ENCODE results near the gene PDZD2.
"Not testable (repeated sequence)": the region's sequence is repeated elsewhere in the genome, so short reads cannot be mapped to it uniquely, and the experiment has no call there.

PDZD2 gene

GRCh38 chr5:31698673-31699072 is 59.7 kb downstream of the PDZD2 start:
- no peak for DNase-seq

- DNase-seq: no peak
Measured at GRCh38 chr5:31701642-31702299, 62.8 kb downstream of the PDZD2 start.

- no peak for DNase-seq
Measured at GRCh38 chr5:31702712-31703111, 63.8 kb downstream of the PDZD2 start.

GRCh38 chr5:31703757-31704156 is 64.8 kb downstream of the PDZD2 start:
- DNase-seq: no peak

- no peak for DNase-seq
Measured at GRCh38 chr5:31706186-31706585, 67.3 kb downstream of the PDZD2 start.

- DNase-seq: no peak
Measured at GRCh38 chr5:31707329-31707728, 68.4 kb downstream of the PDZD2 start.

- no peak for DNase-seq
Measured at GRCh38 chr5:31708089-31708488, 69.2 kb downstream of the PDZD2 start.

GRCh38 chr5:31711363-31711762 is 72.4 kb downstream of the PDZD2 start:
- no peak for DNase-seq

GRCh38 chr5:31711935-31712592 is 73.1 kb downstream of the PDZD2 start:
- no peak for DNase-seq

GRCh38 chr5:31717561-31717960 is 78.6 kb downstream of the PDZD2 start:
- no peak for DNase-seq

- no peak for DNase-seq
Measured at GRCh38 chr5:31720004-31720403, 81.1 kb downstream of the PDZD2 start.

GRCh38 chr5:31720811-31721345 is 81.9 kb downstream of the PDZD2 start:
- DNase-seq: no peak

- no peak for DNase-seq
Measured at GRCh38 chr5:31722111-31722510, 83.2 kb downstream of the PDZD2 start.

- no peak for DNase-seq
Measured at GRCh38 chr5:31725996-31726395, 87.1 kb downstream of the PDZD2 start.

GRCh38 chr5:31726952-31727351 is 88.0 kb downstream of the PDZD2 start:
- no peak for DNase-seq

- DNase-seq: no peak
Measured at GRCh38 chr5:31728039-31728438, 89.1 kb downstream of the PDZD2 start.

GRCh38 chr5:31728806-31729205 is 89.9 kb downstream of the PDZD2 start:
- not testable (repeated sequence) for DNase-seq

GRCh38 chr5:31730139-31730538 is 91.2 kb downstream of the PDZD2 start:
- no peak for DNase-seq

- no peak for DNase-seq
Measured at GRCh38 chr5:31731016-31731415, 92.1 kb downstream of the PDZD2 start.

- DNase-seq: no peak
Measured at GRCh38 chr5:31731710-31732301, 92.9 kb downstream of the PDZD2 start.

GRCh38 chr5:31732821-31733220 is 93.9 kb downstream of the PDZD2 start:
- DNase-seq: not testable (repeated sequence)

GRCh38 chr5:31733371-31733770 is 94.4 kb downstream of the PDZD2 start:
- no peak for DNase-seq

GRCh38 chr5:31736127-31736526 is 97.2 kb downstream of the PDZD2 start:
- DNase-seq: no peak

GRCh38 chr5:31738199-31738598 is 99.3 kb downstream of the PDZD2 start:
- no peak for DNase-seq
